ENCODE results near the gene MICOS13.

The MICOS13 gene

DNA sequence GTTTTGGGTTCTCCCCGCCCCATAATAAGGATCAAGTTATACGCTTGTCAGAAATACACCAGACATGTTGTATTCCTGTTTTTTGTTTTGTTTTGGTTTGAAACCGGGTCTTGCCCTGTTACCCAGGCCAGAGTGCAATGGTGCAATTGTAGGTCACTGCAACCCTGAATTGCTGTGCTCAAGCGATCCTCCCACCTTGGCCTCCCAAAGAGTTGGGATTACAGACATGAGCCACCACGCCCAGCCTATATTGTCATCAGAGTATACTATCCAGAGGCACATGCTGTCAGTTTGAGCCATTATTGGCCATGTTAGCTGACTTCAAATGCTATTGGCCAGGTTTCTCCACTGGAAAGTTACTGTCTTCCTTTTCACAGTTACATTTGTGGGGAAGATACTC, 47.7 kb downstream of the MICOS13 start:
- H3K9me3 ChIP-seq, result no peaks in the 10 kb centered on the region
- H3K4me1 ChIP-seq, result peaks cover 17% of the 10 kb centered on the region
- no peak overlapping the region for H3K27ac ChIP-seq
- peaks cover 100% of the 10 kb centered on the region for H4K20me1 ChIP-seq
- H3K4me3 ChIP-seq, result no peak overlapping the region
- no peak overlapping the region for H3K9ac ChIP-seq
- no peak for TF ChIP-seq Cebpa-rat (IDR thresholded peaks at IDR 0.05)
- H3K27me3 ChIP-seq, result no peaks in the 10 kb centered on the region
- peaks cover 95% of the 10 kb centered on the region for H3K36me3 ChIP-seq
- H3K4me2 ChIP-seq, result no peak overlapping the region

DNA sequence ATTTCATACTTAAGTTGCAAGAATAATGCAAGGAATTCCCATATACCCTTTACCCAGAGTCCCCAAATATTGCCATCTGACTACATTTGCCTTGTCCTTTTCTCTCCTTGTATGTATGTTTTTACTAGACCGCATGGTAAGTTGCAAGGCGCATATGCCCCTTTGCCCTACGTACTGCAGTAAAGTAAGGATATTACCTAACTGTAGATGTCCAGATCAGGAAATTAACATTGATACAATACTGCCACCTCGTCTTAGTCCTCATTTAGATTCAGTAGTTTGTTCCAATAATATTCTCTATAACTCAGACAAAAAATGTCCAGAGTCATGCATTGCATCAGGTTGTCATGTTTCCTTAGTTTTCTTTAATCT, 48.1 kb downstream of the MICOS13 start:
- no peak overlapping the region for H3K4me3 ChIP-seq
- no peaks in the 10 kb centered on the region for H3K9me3 ChIP-seq
- H3K27me3 ChIP-seq, result no peaks in the 10 kb centered on the region
- no peak overlapping the region for H3K9ac ChIP-seq
- H3K4me2 ChIP-seq, result no peak overlapping the region
- H4K20me1 ChIP-seq, result peaks cover 100% of the 10 kb centered on the region
- peaks cover 95% of the 10 kb centered on the region for H3K36me3 ChIP-seq
- no peak for TF ChIP-seq Cebpa-rat (IDR thresholded peaks at IDR 0.05)
- no peak overlapping the region for H3K27ac ChIP-seq
- H3K4me1 ChIP-seq, result peaks cover 22% of the 10 kb centered on the region

DNA sequence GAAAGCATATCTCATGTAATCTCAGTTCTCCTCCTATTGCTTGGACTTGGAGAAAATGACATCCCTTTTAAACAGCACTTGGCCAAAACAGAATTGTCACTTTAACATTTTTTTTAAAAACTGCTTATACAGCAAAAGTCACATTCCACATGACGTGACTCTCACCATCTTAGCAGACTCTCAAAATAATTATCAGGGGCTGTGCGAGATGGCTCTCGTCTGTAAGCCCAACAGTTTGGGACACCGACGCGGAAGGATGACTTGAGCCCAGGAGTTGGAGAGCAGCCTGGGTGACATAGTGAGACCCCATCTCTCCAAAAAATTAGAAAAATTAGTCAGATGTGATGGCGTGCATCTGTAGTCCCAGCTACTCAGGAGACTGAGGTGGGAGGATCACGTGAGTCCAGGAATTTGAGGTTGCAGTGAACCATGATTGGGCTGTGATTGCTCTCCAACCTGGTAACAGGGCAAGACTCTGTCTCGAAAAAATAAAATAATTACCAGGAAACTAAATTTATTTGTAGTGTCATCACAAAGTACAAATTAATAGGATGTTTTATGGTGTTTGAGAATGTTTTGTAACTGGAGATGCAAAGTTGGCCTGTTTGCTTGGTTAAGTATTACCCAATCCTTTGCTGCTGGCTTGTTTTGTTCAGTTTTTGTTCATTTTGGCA, 48.6 kb downstream of the MICOS13 start:
- TF ChIP-seq Cebpa-rat (IDR thresholded peaks at IDR 0.05), result no peak
- Histone ChIP-seq H3K4me3 (no peak overlapping the region), H4K20me1 (peaks cover 100% of the 10 kb centered on the region), H3K27ac (no peak overlapping the region), H3K9ac (no peak overlapping the region), H3K4me1 (peaks cover 27% of the 10 kb centered on the region), H3K36me3 (peaks cover 95% of the 10 kb centered on the region), H3K27me3 (no peaks in the 10 kb centered on the region), H3K9me3 (no peaks in the 10 kb centered on the region), H3K4me2 (no peak overlapping the region)

DNA sequence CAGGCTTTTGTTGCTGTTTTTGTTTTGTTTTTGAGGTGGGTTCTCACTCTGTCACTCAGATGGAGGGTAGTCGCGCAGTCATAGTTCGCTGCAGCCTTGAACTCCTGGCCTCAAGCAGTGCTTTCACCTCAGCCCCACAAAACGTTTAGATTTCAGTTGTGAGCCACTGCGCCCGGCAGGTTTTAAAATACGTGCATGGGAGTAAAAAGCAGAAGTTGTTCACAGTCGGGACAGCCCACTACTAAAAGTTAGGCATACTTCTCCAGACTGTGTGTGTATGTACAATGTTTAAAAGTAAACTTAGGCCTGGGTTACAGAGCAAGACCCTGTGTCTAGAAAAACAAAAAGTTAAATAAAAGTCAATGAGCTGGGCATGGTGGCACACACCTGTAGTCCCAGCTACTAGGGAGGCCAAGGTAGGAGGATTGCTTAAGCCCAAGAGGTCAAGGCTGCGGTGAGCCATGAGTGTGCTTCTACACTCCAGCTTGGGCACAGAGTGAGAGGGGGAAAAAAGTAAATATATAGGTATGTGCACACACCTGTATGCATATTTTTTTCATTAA, 51.3 kb downstream of the MICOS13 start:
- no peaks in the 10 kb centered on the region for H3K9me3 ChIP-seq
- H4K20me1 ChIP-seq, result peaks cover 100% of the 10 kb centered on the region
- no peak overlapping the region for H3K4me3 ChIP-seq
- peak overlapping the region; percentile 52 for H3K9ac ChIP-seq
- no peaks in the 10 kb centered on the region for H3K27me3 ChIP-seq
- H3K4me1 ChIP-seq, result peaks cover 49% of the 10 kb centered on the region
- peaks cover 93% of the 10 kb centered on the region for H3K36me3 ChIP-seq
- TF ChIP-seq Cebpa-rat (IDR thresholded peaks at IDR 0.05), result no peak
- H3K27ac ChIP-seq, result peak overlapping the region; percentile 21; the same call in 1 of the 2 replicates
- peak overlapping the region; percentile 97 for H3K4me2 ChIP-seq

DNA sequence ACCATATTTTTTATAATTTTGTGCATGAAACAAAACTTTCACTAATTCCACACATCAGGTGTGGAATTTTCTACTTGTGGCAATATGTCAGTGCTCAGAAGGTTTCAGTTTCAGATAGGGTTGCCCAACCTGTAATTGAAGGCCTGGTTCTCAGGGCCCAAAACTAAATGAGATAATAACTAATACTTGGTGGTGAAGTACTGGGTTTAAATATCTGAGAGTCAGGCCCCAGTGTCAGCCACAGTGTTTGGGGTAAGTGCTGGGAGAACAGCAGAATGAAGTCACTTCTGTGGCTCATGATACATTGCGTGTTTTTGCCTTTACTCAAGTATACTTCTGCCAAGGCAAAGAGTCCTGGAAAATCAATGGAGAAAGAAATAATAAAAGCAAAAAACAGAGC, 51.9 kb downstream of the MICOS13 start:
- H4K20me1 ChIP-seq, result peaks cover 100% of the 10 kb centered on the region
- no peak overlapping the region for H3K4me3 ChIP-seq
- no peak for TF ChIP-seq Cebpa-rat (IDR thresholded peaks at IDR 0.05)
- peaks cover 89% of the 10 kb centered on the region for H3K36me3 ChIP-seq
- H3K27me3 ChIP-seq, result no peaks in the 10 kb centered on the region
- peaks cover 49% of the 10 kb centered on the region for H3K4me1 ChIP-seq
- 0 out of 2 replicates have a peak overlapping the region, but pooled peaks have one; percentile 21 for H3K27ac ChIP-seq
- H3K9ac ChIP-seq, result peak overlapping the region; percentile 52
- peak overlapping the region; percentile 97 for H3K4me2 ChIP-seq
- H3K9me3 ChIP-seq, result no peaks in the 10 kb centered on the region

Data from BLaER1 (cell line).